HepG2 (cell line): ENCODE data around the gene ZNF273.
"Not testable (repeated sequence)": the region's sequence is repeated elsewhere in the genome, so short reads cannot be mapped to it uniquely, and the experiment has no call there.

Source experiments
- CTCF ChIP-seq: sonication (generic); formaldehyde crosslinking; IDR thresholded peaks from 2 replicates; pipeline ENCODE4 v1.5.0; 2020; ENCODE audit warnings: mild to moderate bottlenecking, missing genetic modification reagents, moderate library complexity
- ETV6 ChIP-seq: sonication (generic); formaldehyde crosslinking; conservative IDR thresholded peaks from 2 replicates; pipeline ENCODE4 v1.4.0; 2020; ENCODE audit warnings: missing genetic modification reagents
- EZH2 ChIP-seq: conservative IDR thresholded peaks from 2 replicates; pipeline ENCODE4 v1.6.1; 2012; ENCODE audit warnings: mild to moderate bottlenecking, low read depth, low read length, moderate library complexity
- JUN ChIP-seq: sonication (generic); formaldehyde crosslinking; IDR thresholded peaks from 2 replicates; pipeline ENCODE4 v1.4.0; 2020; ENCODE audit warnings: mild to moderate bottlenecking, missing genetic modification reagents
- NR1H2 ChIP-seq: sonication (generic); formaldehyde crosslinking; IDR thresholded peaks from 2 replicates; pipeline ENCODE4 v1.8.1; 2022; ENCODE audit warnings: low read depth, missing genetic modification reagents, borderline replicate concordance
- ONECUT2 ChIP-seq: sonication (generic); formaldehyde crosslinking; IDR thresholded peaks from 2 replicates; pipeline ENCODE4 v1.4.0; 2020; ENCODE audit warnings: missing genetic modification reagents
- PCBP1 ChIP-seq: fragments of 200-400 bp; formaldehyde crosslinking; IDR thresholded peaks from 2 replicates; pipeline ENCODE4 v1.6.1; 2017; ENCODE audit warnings: mild to moderate bottlenecking, low read depth, low read length, borderline replicate concordance
- POLR2AphosphoS5 ChIP-seq: IDR thresholded peaks from 2 replicates; pipeline ENCODE4 v1.6.1; 2012; ENCODE audit warnings: low read depth, low read length
- PRMT3 ChIP-seq: sonication (generic); formaldehyde crosslinking; IDR thresholded peaks from 2 replicates; pipeline ENCODE4 v1.8.1; 2022; ENCODE audit warnings: low read depth, mild to moderate bottlenecking, moderate library complexity, missing genetic modification reagents, borderline replicate concordance
- TCF12 ChIP-seq, 2 experiments: fragments of 450-650 bp in 1 of 2; sonication (generic) in 1 of 2; formaldehyde crosslinking in 1 of 2; IDR thresholded peaks; 2 replicates each; pipeline versions ENCODE4 v1.6.1 to v1.8.0; 2017 to 2022; ENCODE audit warnings: antibody characterized with exemption in 1 of 2, mild to moderate bottlenecking in 1 of 2, missing genetic modification reagents in 1 of 2, moderate library complexity in 1 of 2
- ZNF350 ChIP-seq: sonication (generic); formaldehyde crosslinking; IDR thresholded peaks from 2 replicates; pipeline ENCODE4 v1.4.0; 2020; ENCODE audit warnings: mild to moderate bottlenecking, low read depth, missing genetic modification reagents, borderline replicate concordance
- TF ChIP-seq, protein P1 (sequence below): sonication (generic); formaldehyde crosslinking; IDR thresholded peaks from 2 replicates; pipeline ENCODE4 v1.8.1; 2023; ENCODE audit warnings: missing genetic modification reagents, inconsistent platforms, borderline replicate concordance
- TF ChIP-seq, protein P2 (sequence below): sonication (generic); formaldehyde crosslinking; IDR thresholded peaks from 2 replicates; pipeline ENCODE4 v1.5.1; 2020; ENCODE audit warnings: mild to moderate bottlenecking, missing genetic modification reagents, moderate library complexity

GRCh38 chr7:64902461-64902805 is 640 bp upstream of the ZNF273 start:
- TF ChIP-seq ETV6 (CRISPR knock-in tag); NR1H2 (CRISPR knock-in tag); ONECUT2; PRMT3 (CRISPR knock-in tag); ZNF350 (CRISPR knock-in tag); JUN (CRISPR knock-in tag); PCBP1; EZH2; CTCF (CRISPR knock-in tag); TCF12 (IDR thresholded peaks at IDR 0.05); TCF12 (CRISPR knock-in tag; IDR thresholded peaks at IDR 0.05); POLR2AphosphoS5: not testable (repeated sequence)
- TF ChIP-seq, protein P1, sequence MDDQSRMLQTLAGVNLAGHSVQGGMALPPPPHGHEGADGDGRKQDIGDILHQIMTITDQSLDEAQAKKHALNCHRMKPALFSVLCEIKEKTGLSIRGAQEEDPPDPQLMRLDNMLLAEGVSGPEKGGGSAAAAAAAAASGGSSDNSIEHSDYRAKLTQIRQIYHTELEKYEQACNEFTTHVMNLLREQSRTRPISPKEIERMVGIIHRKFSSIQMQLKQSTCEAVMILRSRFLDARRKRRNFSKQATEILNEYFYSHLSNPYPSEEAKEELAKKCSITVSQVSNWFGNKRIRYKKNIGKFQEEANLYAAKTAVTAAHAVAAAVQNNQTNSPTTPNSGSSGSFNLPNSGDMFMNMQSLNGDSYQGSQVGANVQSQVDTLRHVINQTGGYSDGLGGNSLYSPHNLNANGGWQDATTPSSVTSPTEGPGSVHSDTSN: not testable (repeated sequence)
- TF ChIP-seq, protein P2, sequence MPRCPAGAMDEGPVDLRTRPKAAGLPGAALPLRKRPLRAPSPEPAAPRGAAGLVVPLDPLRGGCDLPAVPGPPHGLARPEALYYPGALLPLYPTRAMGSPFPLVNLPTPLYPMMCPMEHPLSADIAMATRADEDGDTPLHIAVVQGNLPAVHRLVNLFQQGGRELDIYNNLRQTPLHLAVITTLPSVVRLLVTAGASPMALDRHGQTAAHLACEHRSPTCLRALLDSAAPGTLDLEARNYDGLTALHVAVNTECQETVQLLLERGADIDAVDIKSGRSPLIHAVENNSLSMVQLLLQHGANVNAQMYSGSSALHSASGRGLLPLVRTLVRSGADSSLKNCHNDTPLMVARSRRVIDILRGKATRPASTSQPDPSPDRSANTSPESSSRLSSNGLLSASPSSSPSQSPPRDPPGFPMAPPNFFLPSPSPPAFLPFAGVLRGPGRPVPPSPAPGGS: not testable (repeated sequence)
